GM19324 (cell line): ENCODE results near the gene ARMC5.
A peak's percentile ranks its signal among the peaks of the same experiment; 100 is the strongest.
"Not testable (repeated sequence)": the region's sequence is repeated elsewhere in the genome, so short reads cannot be mapped to it uniquely, and the experiment has no call there.

Source experiments
- ATAC-seq: cut with Tn5 transposase; IDR thresholded peaks from one replicate; pipeline ENCODE4 v1.9.1; 2021; ENCODE audit warnings: mild to moderate bottlenecking, moderate library complexity; ENCODE audit not compliant: unreplicated experiment, low FRiP score

Gene ARMC5

GRCh38 chr16:31493506-31494125 is 34.3 kb downstream of the ARMC5 start:
- no peak for ATAC-seq

DNA sequence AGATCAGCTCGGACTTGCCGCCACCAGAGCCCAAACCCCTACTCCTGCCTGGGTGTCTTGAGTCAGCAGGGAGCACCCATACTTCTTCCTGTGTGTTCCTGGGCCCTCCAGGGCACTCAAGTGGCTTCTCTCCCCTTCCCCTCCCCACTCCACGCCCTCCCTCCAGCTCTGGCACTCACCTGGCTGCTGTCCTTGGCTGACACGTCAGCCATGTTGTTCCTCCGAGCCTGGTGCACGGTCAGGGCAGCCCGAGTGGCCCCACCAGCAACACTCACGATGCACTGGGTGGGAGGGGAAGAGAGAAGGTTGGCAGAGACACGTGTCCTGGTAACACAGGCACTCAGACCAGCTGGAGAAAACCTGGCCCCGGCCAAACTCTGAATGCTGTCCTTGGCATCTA is 37.4 kb downstream of the ARMC5 start:
- ATAC-seq, result no peak

- no peak for ATAC-seq
Observed at GRCh38 chr16:31498493-31498892, 39.2 kb downstream of the ARMC5 start.

GRCh38 chr16:31499928-31500327 is 40.6 kb downstream of the ARMC5 start:
- ATAC-seq, result no peak

GRCh38 chr16:31501226-31501965 is 42.1 kb downstream of the ARMC5 start:
- no peak for ATAC-seq

DNA sequence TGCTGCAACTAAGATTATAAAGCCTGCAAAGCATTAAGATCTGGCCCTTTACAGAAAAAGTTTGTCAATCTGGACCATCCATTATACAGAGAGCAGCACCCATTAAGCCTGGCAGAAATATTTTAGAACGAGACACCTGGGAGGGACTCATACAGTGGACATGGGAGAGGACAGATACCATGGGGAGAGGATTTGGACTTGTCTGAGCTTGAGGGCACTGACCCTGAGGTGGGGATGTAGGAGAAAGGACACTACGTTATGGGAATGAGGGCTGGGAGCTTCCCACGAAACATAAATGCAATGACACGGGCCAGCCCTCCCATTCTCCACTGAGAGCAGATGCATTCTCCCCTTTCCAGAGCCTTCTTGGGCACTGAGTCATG is 42.7 kb downstream of the ARMC5 start:
- no peak for ATAC-seq

DNA sequence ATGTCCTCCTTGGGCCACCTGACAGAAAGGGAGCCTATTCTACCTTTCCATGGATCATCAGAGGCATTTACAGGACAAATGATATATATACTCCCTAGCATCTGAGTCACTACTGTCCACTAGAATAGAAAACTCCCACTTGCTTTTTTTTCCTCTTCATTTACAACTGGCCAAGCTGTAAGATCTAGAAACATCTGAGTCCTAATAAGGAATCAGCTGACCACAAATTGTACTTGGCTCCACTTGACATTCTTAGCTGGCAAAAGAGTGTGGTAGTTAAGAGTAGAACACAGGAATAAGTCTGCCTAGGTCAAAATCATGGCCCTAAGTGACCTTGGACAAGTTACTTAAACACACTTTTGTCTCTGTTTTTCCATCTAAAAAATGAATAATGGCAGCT is 43.7 kb downstream of the ARMC5 start:
- ATAC-seq, result no peak

DNA sequence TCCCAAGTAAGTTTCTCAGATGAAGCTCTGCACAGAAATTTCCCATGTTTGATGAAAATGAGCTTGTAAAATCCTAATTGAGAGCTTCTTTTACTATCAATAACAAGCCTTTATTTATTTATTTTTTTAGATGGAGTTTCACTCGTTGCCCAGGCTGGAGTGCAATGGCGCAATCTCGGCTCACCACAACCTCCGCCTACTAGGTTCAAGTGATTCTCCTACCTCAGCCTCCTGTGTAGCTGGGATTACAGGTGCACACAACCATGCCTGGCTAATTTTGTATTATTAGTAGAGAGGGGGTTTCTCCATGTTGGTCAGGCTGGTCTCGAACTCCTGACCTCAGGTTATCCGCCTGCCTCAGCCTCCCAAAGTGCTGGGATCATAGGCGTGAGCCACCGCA is 44.3 kb downstream of the ARMC5 start:
- ATAC-seq, result not testable (repeated sequence)

DNA sequence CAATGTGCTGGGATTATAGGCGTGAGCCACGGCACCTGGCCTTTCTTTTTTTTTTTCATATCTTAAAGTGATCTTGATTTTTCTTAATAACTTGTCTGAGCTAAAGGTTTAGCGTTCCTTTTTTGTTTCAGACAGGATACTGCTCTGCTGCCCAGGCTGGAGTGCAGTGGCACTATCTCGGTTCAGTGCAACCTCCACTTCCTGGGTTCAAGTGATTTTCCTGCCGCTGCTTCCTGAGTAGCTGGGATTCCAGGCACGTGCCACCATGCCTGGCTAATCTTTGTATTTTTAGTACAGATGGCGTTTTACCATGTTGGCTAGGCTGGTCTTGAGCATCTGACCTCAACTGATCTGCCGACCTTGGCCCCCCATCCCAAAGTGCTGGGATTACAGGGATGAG is 44.9 kb downstream of the ARMC5 start:
- no peak for ATAC-seq

DNA sequence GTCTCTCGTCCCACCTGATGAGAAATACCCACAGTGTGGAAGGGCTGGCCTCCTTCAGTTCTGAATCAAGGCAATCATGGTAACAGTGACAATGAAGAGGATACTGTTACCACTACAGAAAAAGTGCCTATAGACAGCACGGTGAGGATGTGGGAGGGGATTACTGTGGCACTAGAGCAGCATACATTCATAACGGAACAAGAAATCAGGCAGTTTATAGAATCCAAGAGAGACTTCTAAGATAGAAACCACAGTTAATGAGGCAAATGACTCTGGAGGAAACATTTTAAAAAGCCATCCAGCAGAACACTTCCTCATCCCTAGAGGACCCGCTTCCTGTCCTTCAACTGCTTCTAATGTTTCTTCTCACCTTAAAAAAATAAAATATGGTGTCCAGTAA is 46.2 kb downstream of the ARMC5 start:
- ATAC-seq, result no peak

DNA sequence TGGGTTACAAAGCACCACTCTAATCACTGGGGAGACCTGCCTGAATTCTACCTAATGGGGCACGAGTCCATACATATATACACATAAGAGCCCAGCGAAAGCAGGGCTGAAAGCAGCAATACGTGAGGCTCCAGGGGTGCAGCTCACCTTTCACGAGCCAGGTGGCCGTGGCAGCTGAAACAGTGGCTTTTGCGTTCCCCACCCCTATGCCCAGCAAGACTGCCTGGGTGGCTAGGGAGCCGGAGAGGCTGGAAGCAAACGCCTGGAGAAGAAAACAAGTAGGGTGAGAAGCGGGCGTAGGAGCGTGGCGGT is 48.3 kb downstream of the ARMC5 start:
- peak; percentile 4 for ATAC-seq

DNA sequence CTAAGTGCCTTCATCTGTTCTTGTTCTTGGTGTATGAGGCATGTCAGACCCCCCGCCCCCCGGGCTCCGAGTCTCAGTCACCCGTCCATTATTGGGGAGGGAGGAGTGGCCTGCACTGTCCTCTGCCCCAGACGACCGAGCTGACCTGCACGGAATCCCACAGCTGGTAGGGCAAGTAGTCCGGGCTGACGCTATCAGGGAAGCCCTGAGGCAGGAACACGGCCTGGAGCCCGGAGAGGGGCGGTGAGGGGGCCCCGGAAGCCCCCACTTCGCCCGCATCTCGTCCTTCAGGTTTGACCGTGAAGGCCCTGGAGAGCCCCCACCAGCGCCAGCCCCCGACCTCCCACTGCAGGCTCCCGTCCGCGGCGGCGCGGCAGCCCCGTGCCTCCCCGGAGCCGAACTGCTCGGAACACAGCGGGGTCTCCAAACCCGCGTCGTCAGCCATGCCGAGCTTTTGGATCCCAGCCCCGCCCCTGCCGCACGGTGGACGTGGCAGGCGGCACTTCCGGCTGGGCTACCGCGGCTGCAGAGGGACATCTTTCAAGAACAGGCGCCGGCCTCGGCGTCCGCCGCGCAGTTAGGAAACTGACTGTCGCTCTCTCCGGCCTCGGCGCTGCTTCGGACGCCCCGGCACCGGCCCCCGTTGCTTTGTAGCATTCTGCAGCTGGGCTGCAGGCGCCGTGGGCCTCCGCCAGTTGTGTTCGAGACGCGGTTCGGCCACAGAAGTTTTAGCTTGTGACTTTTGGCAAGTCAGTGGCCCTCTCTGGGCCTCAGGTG is 48.8 kb downstream of the ARMC5 start, which contains the start of gene RUSF1:
TSS of gene RUSF1 (minus strand) at position 463 of the 777 bp plus-strand sequence. CDS start at position 445, 18 bp downstream.
- ATAC-seq, result peak; percentile 95

GRCh38 chr16:31508706-31509195 is 49.5 kb downstream of the ARMC5 start:
- ATAC-seq, result no peak

GRCh38 chr16:31513126-31513525 is 53.8 kb downstream of the ARMC5 start:
- no peak for ATAC-seq

DNA sequence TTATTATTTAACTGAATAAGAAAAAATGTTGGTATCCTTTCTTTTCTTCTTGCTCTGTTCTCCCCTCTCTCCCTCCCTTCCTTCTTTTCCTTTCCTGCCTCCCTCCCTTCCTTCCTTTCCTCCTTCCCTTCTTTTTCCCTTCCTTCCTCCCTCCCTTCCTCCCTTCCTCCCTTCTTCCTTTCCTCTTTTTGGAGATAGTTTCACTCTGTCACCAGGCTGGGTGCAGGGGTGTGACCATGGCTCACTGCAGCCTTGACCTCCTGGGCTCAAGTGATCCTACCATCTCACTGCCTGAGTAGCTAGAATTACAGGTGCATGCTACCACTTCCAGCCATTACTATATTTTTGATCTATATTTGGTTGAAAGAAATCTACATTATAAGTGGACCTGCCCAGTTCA is 54.6 kb downstream of the ARMC5 start:
- no peak for ATAC-seq
